Liver (tissue), 3 donors: ENCODE results near the gene TRPM2.

ENCODE experiments used
- CTCF ChIP-seq: fragments of 150-350 bp; IDR thresholded peaks from 2 replicates; pipeline ENCODE4 v1.5.1; 2017; ENCODE audit warnings: improper control_type of control experiment, low read depth, low read length; ENCODE audit not compliant: missing input control
- EGR1 ChIP-seq, 2 donors: IDR thresholded peaks; 2 replicates each; pipeline ENCODE4 v1.6.1; 2016 to 2018; ENCODE audit warnings: antibody characterized with exemption in 2 of 2, low read depth in 2 of 2
- JUND ChIP-seq, 2 donors: IDR thresholded peaks; 2 replicates each; pipeline ENCODE4 v1.6.1; 2016; ENCODE audit warnings: antibody characterized with exemption in 2 of 2
- MAX ChIP-seq: IDR thresholded peaks from 2 replicates; pipeline ENCODE4 v1.6.1; 2016; ENCODE audit warnings: antibody characterized with exemption
- REST ChIP-seq: IDR thresholded peaks from 2 replicates; pipeline ENCODE4 v1.6.1; 2016; ENCODE audit warnings: antibody characterized with exemption, mild to moderate bottlenecking
- TAF1 ChIP-seq: conservative IDR thresholded peaks from 2 replicates; pipeline ENCODE4 v1.6.1; 2016; ENCODE audit warnings: antibody characterized with exemption, mild to moderate bottlenecking
- ZBTB33 ChIP-seq: IDR thresholded peaks from 2 replicates; pipeline ENCODE4 v1.6.1; 2016; ENCODE audit warnings: antibody characterized with exemption
- donor health status: healthy.
- donor health status: healthy.

GRCh38 chr21:44394733-44395132, 41.3 kb downstream of the TRPM2 start:
- TF ChIP-seq ZBTB33 = no peak
- TF ChIP-seq CTCF = no peak
- TF ChIP-seq JUND (IDR thresholded peaks at IDR 0.05) = no peak
- no peak for TF ChIP-seq TAF1
- no peak for TF ChIP-seq EGR1 (IDR thresholded peaks at IDR 0.05; ENCODE audit: low read depth in 2 of 2)
- TF ChIP-seq REST = no peak
- TF ChIP-seq MAX = no peak
